ENCODE data around the gene SRD5A3.

Gene SRD5A3

GRCh38 chr4:55323375-55323774 lies 22.7 kb upstream of the SRD5A3 start:
- Histone ChIP-seq H3K27me3 (ENCODE audit: insufficient read depth, low read depth, severe bottlenecking) (peaks cover 26% of the 10 kb centered on the region), H3K9me3 (ENCODE audit: severe bottlenecking) (no peaks in the 10 kb centered on the region), H3K27ac (no peak overlapping the region), H3K36me3 (no peaks in the 10 kb centered on the region), H3K4me3 (ENCODE audit: low read depth, low read length) (no peak overlapping the region)
- TF ChIP-seq, protein P1, sequence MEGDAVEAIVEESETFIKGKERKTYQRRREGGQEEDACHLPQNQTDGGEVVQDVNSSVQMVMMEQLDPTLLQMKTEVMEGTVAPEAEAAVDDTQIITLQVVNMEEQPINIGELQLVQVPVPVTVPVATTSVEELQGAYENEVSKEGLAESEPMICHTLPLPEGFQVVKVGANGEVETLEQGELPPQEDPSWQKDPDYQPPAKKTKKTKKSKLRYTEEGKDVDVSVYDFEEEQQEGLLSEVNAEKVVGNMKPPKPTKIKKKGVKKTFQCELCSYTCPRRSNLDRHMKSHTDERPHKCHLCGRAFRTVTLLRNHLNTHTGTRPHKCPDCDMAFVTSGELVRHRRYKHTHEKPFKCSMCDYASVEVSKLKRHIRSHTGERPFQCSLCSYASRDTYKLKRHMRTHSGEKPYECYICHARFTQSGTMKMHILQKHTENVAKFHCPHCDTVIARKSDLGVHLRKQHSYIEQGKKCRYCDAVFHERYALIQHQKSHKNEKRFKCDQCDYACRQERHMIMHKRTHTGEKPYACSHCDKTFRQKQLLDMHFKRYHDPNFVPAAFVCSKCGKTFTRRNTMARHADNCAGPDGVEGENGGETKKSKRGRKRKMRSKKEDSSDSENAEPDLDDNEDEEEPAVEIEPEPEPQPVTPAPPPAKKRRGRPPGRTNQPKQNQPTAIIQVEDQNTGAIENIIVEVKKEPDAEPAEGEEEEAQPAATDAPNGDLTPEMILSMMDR (IDR thresholded peaks at IDR 0.05; ENCODE audit: low read depth, low read length): no peak
- DNase-seq: no peak

DNA sequence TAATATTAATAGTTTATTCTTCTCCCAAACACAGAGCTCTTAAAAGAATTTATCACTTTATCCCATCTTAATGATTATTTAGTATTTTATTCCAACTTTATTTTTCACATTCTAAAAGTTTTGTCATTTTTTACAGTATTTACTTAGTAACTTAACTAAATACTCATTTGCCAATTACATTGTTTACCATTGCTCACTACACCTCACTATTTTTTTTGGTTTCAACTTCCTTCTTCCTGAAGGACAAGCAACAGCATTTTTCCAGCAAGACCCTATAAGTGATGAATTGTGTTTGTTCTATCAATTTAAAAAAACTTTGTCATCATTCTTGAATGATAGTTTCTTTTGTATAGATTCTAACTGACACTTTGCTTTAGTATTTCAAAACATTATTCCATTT lies 19.4 kb upstream of the SRD5A3 start:
- Histone ChIP-seq H3K9me3 (ENCODE audit: severe bottlenecking) (no peaks in the 10 kb centered on the region), H3K27ac (no peak overlapping the region), H3K36me3 (no peaks in the 10 kb centered on the region), H3K4me3 (ENCODE audit: low read depth, low read length) (no peak overlapping the region), H3K27me3 (ENCODE audit: insufficient read depth, low read depth, severe bottlenecking) (peaks cover 18% of the 10 kb centered on the region)
- no peak for DNase-seq
- TF ChIP-seq, protein P1 (IDR thresholded peaks at IDR 0.05; ENCODE audit: low read depth, low read length): no peak

DNA sequence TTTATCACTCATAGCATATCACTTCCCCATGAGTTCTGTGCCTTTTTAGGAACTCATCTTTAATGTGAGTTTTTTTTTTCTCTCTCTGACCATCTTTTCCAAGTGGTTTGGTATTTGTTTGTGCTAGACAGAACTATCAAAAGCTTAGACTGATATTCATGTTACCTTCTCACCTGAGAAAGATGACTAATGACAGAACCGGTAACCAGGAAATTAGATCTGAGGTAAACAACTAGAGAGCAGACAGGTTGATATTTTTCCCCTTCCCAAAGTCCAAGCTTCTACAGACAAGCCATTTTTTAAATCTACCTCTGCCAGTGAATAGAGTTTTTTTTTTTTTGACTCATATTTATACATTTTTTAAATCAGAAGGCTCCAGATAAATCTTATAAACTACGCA lies 17.0 kb upstream of the SRD5A3 start:
- TF ChIP-seq, protein P1 (IDR thresholded peaks at IDR 0.05; ENCODE audit: low read depth, low read length): no peak
- Histone ChIP-seq H3K4me3 (ENCODE audit: low read depth, low read length) (no peak overlapping the region), H3K36me3 (no peaks in the 10 kb centered on the region), H3K27ac (no peak overlapping the region), H3K9me3 (ENCODE audit: severe bottlenecking) (no peaks in the 10 kb centered on the region), H3K27me3 (ENCODE audit: insufficient read depth, low read depth, severe bottlenecking) (peaks cover 15% of the 10 kb centered on the region)
- no peak for DNase-seq

DNA sequence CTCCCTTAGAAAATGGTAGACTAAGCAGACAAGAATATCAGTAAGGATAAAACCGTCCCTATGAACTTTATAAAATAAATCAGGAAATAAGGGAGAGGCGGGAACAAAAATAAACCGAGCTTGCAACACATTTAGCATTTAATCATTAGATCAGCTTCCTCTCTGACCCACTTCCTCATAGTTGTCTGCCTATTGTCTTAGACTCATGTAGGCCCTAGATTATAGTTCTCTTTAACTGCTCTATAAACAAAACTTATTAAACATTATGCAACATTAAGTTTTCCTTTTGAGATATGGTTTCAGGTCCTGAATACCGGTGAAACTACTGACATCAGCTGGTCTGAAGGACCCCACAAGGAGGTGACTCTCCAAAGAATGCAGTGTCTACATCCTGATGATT lies 15.8 kb upstream of the SRD5A3 start:
- H3K4me3 ChIP-seq (ENCODE audit: low read depth, low read length): no peak overlapping the region
- DNase-seq: no peak
- no peaks in the 10 kb centered on the region for H3K36me3 ChIP-seq
- no peak overlapping the region for H3K27ac ChIP-seq
- H3K9me3 ChIP-seq (ENCODE audit: severe bottlenecking): no peaks in the 10 kb centered on the region
- H3K27me3 ChIP-seq (ENCODE audit: insufficient read depth, low read depth, severe bottlenecking): peaks cover 7% of the 10 kb centered on the region
- TF ChIP-seq, protein P1 (IDR thresholded peaks at IDR 0.05; ENCODE audit: low read depth, low read length): no peak

- no peaks in the 10 kb centered on the region for H3K9me3 ChIP-seq (ENCODE audit: severe bottlenecking)
- TF ChIP-seq, protein P1 (IDR thresholded peaks at IDR 0.05; ENCODE audit: low read depth, low read length): no peak
- H3K36me3 ChIP-seq: no peaks in the 10 kb centered on the region
- no peak for DNase-seq
- no peak overlapping the region for H3K27ac ChIP-seq
- no peak overlapping the region for H3K4me3 ChIP-seq (ENCODE audit: low read depth, low read length)
- H3K27me3 ChIP-seq (ENCODE audit: insufficient read depth, low read depth, severe bottlenecking): no peaks in the 10 kb centered on the region
Observed at GRCh38 chr4:55336138-55337034, 9.7 kb upstream of the SRD5A3 start.

All from WERI-Rb-1 (cell line).